Measurements from ENCODE around the gene GEMIN8.

GEMIN8 gene

DNA sequence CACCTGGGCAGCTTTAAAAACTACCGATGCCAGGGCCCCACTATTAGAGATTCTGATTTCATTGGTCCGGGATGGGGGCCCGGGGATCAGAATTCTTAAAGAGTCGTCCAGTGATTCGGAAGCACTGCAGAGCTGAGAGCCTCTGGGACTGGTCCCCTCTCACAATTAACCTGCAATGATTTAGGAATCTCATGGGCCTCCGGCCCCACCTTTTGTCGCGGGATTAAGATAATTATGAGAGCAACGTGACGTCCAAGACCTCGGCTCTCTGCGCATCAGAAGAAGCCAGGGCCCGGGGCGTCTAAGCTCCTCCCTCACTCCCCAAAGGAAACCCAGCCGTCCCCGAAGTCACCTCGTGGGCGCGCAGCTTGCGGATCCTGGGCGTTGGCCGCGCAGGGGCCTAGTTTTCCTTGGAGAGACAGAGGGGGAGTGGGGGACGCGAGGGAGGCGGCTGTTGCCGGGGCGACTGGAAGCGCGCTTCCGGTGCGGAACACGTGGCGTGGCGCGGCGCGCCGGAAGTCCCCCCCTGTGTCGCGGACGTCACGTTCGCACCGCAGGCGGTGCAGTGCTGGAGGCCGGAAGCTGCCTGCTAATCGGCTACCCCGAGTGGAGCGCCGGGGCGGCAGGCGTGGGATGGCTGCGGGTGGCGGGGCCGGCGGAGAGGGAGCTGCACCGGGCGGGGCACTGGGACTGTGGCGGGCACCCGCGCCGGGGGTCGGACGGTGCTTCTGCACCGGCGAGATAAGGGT, at the start of gene GEMIN8:
TSS of gene GEMIN8 (minus strand) at position 468 of the 749 bp plus-strand sequence. CDS start 8,414 bp downstream, outside the sequence.
- peak; percentile 49 for DNase-seq (ENCODE audit: low read depth, low spot score)
- H3K27ac ChIP-seq, result peak within 1 kb of the TSS; percentile 88

DNA sequence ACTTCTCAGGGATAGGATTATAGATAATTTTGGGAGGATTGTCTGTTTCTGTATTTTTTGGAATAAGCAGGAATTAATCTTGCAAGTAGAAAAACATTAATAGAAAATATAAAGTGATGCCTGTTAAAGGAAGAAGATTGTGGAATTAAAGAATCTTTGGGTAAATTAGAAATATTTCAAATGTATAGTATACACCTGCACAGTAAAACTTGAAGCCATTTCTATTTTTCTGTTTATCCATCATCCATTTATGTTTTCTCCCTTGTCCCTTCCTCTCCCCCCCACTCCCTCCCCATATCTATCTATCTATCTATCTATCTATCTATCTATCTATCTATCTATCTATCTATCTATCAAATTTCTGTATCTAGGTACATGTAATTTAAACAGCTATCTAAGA, 46.9 kb upstream of the GEMIN8 start:
- H3K27ac ChIP-seq, result no peak overlapping the region
- no peak for DNase-seq (ENCODE audit: low read depth, low spot score)

DNA sequence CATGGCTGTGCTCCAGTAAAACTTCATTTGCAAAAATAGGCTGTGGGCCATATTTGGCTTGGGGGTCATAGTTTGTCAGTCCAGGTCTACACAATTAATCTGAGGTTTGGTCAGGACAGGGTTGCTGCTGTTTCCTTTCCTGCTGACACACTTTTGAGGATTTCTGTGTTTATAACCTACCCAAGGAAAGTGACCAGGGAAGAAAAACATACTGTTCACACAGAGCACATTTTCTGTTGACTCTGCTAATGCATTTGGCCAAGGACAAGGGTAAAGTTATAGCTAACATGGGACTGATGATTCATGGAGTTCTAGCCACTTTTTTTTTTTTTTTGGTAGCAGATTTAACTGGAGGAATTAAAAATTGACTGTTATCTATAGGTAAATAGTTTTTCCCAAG, 43.9 kb upstream of the GEMIN8 start:
- no peak overlapping the region for H3K27ac ChIP-seq
- DNase-seq (ENCODE audit: low read depth, low spot score), result no peak

DNA sequence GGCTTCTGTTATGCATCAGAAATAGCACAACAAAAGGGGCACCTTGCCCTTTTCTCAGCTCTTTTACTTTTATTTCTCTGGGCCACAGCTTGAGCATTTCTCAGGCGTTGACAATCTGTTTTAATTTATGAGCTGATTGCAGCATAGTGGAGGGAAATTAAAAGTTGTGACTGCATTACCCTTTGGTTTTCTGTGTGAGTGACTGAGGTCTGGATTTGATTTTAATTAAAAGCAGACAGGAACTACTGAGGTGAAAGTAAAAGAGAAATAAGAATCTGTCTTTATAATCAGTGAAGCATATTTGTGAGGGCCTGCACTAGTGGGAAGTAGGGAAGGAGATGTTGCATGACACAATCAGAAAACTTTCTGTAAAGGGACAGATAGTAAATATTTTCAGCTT, 43.4 kb upstream of the GEMIN8 start:
- no peak for DNase-seq (ENCODE audit: low read depth, low spot score)
- no peak overlapping the region for H3K27ac ChIP-seq

- DNase-seq (ENCODE audit: low read depth, low spot score), result no peak
- H3K27ac ChIP-seq, result no peak overlapping the region
Measured at GRCh38 chrX:14065800-14066199, 36.1 kb upstream of the GEMIN8 start.

GRCh38 chrX:14064626-14065432, 35.1 kb upstream of the GEMIN8 start:
- no peak overlapping the region for H3K27ac ChIP-seq
- DNase-seq (ENCODE audit: low read depth, low spot score), result peak; percentile 16

DNA sequence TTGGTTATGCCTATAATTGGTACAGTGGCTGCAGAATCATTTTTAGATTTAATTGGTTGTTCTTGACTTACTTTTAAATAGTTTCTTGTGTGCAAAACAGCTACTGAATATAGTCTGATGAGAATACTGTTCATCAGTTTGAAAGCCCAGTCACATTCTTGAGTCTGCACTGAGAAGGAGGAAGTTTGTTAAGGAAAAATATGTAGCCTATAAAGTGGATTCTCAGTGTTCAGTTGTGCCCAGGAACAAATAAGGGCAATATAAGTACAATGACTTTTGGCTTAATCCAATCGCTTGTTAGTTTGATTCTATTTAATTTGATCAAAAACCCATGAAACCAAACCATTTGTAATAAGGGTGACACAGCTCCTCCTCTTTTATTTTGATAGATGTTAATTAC, 32.8 kb upstream of the GEMIN8 start:
- H3K27ac ChIP-seq, result no peak overlapping the region
- DNase-seq (ENCODE audit: low read depth, low spot score), result no peak

DNA sequence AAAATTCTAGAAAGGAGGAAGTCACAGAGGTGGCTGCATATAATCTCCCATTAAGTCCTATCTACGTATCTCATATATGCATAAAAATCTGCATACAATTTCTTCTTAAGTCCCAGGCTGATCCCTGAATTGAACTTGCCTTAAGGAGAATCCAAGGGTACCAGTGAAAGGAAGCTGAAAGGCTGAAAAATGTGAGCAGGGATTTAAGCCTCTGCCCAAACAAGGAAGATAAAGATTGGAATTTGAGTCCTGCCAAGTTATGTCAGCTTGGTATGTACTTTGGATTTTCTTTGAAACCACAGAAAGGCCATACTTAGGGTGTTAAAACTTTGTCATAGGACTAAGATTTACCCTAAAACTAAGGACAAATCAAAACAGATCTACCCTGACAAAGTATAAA, 26.5 kb upstream of the GEMIN8 start:
- no peak overlapping the region for H3K27ac ChIP-seq
- no peak for DNase-seq (ENCODE audit: low read depth, low spot score)

- H3K27ac ChIP-seq, result no peak overlapping the region
- no peak for DNase-seq (ENCODE audit: low read depth, low spot score)
Measured at GRCh38 chrX:14051416-14051815, 21.7 kb upstream of the GEMIN8 start.

DNA sequence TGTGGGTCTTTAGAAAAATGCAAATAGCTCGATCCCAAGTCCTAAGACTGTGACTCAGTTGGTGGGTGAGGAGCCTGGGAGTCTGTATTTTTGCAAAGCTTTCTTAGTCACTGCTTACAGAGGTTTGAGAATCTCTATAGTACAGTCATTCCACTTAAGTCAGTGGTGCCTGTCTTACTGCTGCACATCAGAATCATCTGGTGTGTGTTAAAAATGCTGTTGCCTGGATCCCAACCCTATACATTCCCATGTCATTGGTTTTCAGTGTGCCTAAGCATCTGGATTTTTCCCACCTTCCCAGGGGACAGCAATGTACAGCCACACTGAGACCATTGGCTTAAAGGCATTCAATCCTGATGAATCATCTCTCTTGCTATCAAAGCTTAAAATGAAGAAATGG, 21.0 kb upstream of the GEMIN8 start:
- H3K27ac ChIP-seq, result no peak overlapping the region
- DNase-seq (ENCODE audit: low read depth, low spot score), result no peak

DNA sequence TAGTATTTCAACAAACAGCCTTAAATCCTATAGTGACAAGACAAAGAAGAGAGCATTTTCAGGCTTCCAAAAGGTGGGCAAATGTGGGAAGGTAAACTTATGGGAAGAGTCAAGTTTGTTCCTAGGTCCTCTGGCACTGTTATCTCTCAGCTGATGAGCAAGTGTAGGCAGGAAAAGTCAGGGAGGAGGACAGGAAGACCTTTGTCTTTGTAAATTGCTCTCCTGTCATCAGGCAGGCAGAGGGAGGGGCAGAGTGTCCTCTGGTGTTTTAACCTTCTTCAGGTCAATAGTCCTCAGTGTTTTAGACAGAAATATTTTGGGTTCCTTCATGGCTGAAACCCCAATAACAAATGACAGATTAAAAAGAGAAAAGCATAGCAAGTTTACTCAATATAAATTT, 13.5 kb upstream of the GEMIN8 start:
- no peak for DNase-seq (ENCODE audit: low read depth, low spot score)
- no peak overlapping the region for H3K27ac ChIP-seq

DNA sequence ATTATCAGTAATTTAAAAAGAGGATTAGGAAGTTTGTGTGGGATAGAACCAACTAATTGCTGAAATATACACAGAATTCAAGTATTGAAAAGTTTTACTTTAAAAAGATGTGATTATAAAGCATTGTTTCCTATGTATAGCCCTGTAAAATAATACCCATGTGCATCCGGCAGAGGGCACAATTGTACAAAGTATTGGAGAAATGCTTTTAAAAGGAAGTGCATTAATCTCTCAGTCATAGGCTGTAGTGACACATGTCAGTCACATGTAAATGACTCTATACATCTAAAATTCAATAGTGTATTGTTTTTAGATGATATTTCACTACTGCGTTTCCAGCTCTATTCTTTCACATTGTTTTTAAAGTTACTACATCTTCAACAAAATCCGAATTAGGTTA, 9.7 kb upstream of the GEMIN8 start:
- no peak overlapping the region for H3K27ac ChIP-seq
- no peak for DNase-seq (ENCODE audit: low read depth, low spot score)

GRCh38 chrX:14038375-14039085, 8.8 kb upstream of the GEMIN8 start:
- DNase-seq (ENCODE audit: low read depth, low spot score), result no peak
- no peak overlapping the region for H3K27ac ChIP-seq

GRCh38 chrX:14032406-14032805, 2.7 kb upstream of the GEMIN8 start:
- no peak for DNase-seq (ENCODE audit: low read depth, low spot score)
- peak overlapping the region; percentile 52 for H3K27ac ChIP-seq

DNA sequence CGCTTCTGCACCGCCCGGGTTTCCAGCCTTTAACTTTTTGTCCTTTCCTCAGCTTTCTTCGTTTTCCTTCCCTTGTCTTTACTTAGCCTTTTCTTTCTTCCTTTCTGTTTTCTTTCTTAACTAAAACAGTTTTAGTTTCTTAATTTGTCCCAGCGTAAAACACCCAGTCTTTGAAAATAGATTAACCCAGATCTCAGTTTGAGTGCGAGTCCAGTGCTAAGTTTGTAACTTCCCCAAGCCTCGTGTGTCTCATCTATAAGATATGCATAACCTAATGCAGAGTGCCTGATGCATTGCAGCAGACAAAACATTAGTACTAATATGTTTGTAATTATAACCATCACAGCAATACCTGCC, 460 bp upstream of the GEMIN8 start:
- no peak for DNase-seq (ENCODE audit: low read depth, low spot score)
- peak overlapping the region; percentile 88 for H3K27ac ChIP-seq

DNA sequence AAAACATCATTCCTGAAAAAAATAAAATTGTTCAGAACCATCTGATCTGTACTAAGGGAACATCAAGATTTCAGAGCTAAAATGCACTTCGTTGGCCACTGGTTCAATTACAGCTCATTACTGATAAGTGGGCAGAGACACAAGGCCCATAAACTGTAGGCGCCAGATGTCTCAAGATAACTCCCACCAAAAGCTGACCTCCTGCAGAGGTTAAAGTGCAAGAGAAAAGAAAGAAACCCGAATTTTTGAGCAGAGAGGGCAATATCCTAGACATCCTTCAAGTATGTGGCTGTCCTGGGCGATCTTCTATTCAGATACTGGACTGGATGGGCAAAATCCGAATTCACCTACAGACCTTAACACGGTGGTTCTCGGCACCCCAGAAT, 660 bp downstream of the GEMIN8 start:
- no peak for DNase-seq (ENCODE audit: low read depth, low spot score)
- peak overlapping the region; percentile 88 for H3K27ac ChIP-seq

- DNase-seq (ENCODE audit: low read depth, low spot score), result no peak
- H3K27ac ChIP-seq, result peak overlapping the region; percentile 88
Measured at GRCh38 chrX:14028473-14028872, 1.2 kb downstream of the GEMIN8 start.

DNA sequence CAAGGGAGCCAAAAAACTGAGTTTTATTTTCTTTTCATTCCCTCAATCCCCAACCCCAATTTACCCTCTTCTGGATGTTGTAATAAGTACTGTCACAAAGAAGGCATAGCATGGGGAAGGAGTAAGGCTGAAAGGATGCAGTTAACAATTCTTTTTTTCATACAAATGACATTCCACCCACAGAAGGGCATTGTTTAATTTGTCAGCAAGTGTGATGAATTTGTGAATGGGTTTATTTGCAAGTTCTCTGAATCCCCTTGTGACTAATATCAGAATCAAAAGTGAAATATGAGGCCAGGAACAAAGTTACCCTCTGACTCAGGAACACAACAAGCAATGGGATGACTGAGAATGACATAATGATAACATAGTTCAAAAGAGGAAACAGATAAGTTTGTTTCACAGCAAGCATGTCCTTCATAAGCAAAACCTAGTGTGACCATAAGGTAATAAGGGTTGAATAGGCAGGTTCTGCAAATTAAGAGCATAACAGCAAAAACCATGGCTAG, 2.1 kb downstream of the GEMIN8 start:
- peak overlapping the region; percentile 88 for H3K27ac ChIP-seq
- DNase-seq (ENCODE audit: low read depth, low spot score), result peak; percentile 68

GRCh38 chrX:14027036-14027435, 2.7 kb downstream of the GEMIN8 start:
- H3K27ac ChIP-seq, result peak overlapping the region; percentile 88
- peak; percentile 24 for DNase-seq (ENCODE audit: low read depth, low spot score)

- DNase-seq (ENCODE audit: low read depth, low spot score), result no peak
- H3K27ac ChIP-seq, result peak overlapping the region; percentile 88
Measured at GRCh38 chrX:14026121-14026520, 3.6 kb downstream of the GEMIN8 start.

DNA sequence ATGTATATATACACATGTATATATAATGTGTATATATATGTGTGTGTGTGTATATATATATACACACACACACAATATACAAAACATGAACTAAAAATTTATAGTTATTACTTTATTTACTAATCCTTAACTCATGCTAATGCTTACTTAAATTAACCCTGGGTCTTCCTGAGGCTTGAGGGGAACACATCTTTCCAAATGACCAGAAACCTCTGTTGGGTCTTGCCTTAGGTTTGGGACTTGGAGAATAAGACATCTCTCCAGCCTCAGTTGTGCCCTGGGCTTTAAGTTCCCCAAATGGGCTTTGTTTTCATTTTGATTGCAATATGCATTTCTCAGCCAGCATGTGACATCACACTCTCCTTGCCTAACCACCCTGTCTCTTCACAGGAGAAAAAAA, 7.7 kb downstream of the GEMIN8 start:
- H3K27ac ChIP-seq, result no peak overlapping the region
- no peak for DNase-seq (ENCODE audit: low read depth, low spot score)

Measured in epithelial cell of prostate (primary cell).